Naive B cell (primary cell): ENCODE results near the gene ACKR2. TPM values are rescaled to one million over a fixed set of nuclear protein-coding genes. Genes with fewer than 3 reads are reported as not detected.

Experiments used
- ATAC-seq, 2 donors: fragments of 150-1000 bp; cut with Tn5 transposase; 2 replicates each; pipeline ENCODE4 v1.10.0; 2021; ENCODE audit warnings: low read depth in 2 of 2, mild to moderate bottlenecking in 2 of 2, moderate library complexity in 2 of 2
- DNase-seq: peaks from one replicate; pipeline ENCODE4 v3.0.0; 2022
- H3K27ac Mint-ChIP-seq, 6 donors: one replicate each; pipeline ENCODE4 v1.8.0; 2020 to 2022; ENCODE audit warnings: mild to moderate bottlenecking in 6 of 6, mixed read lengths in 6 of 6, moderate library complexity in 5 of 6, inconsistent platforms in 2 of 6
- H3K27me3 Mint-ChIP-seq, 3 donors: one replicate each; pipeline ENCODE4 v1.8.0; 2021 to 2022; ENCODE audit warnings: mixed read lengths in 3 of 3, mild to moderate bottlenecking in 1 of 3
- H3K36me3 Mint-ChIP-seq, 2 donors: one replicate each; pipeline ENCODE4 v1.8.0; 2020 to 2022; ENCODE audit warnings: mixed read lengths in 2 of 2, inconsistent platforms in 1 of 2, mild to moderate bottlenecking in 1 of 2
- H3K4me1 Mint-ChIP-seq, 3 donors: one replicate each; pipeline ENCODE4 v1.8.0; 2020 to 2022; ENCODE audit warnings: mixed read lengths in 3 of 3, inconsistent platforms in 1 of 3, mild to moderate bottlenecking in 1 of 3, moderate library complexity in 1 of 3
- H3K4me3 Mint-ChIP-seq, 8 donors: one replicate each; pipeline ENCODE4 v1.8.0; 2020 to 2022; ENCODE audit warnings: mild to moderate bottlenecking in 8 of 8, mixed read lengths in 8 of 8, moderate library complexity in 8 of 8, inconsistent platforms in 2 of 8
- H3K9me3 Mint-ChIP-seq, 7 donors: one replicate each; pipeline ENCODE4 v1.8.0; 2020 to 2022; ENCODE audit warnings: mixed read lengths in 7 of 7, mild to moderate bottlenecking in 5 of 7, inconsistent platforms in 2 of 7, moderate library complexity in 1 of 7
- polyA plus RNA-seq, 6 donors: library from polyadenylated mRNA; unstranded; fragments of 300-500 nt; fragmentation: Illumina TruSeq; gene quantifications; one replicate each; pipeline ENCODE4 v1.2.3, GENCODE V29; 2021; ENCODE audit warnings: low read depth in 6 of 6

ACKR2 gene
- polyA plus RNA-seq, 6 donors from 2014 or later = 0.10 to 0.28 (median 0.20) TPM; not detected in 2

DNA sequence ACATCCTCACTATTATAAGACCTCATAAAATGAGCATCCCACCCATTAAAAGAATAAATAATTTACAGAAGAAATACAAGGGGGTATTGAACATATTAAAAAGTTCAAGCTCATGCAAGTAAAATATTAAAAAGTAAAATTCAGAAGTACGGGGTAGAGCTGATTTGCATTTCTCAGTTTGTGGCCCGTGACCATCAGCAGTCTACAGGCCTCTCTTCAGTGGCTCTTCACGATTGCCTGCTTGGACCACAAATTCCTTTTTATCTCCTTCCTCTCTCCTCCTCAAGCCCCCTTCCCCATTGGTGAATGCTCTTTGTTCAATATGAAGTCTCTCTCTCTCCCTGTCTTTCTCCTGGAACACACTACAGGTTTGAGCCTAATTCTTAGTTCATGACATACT is 47.3 kb downstream of the ACKR2 start:
- H3K36me3 Mint-ChIP-seq = peaks cover 9 to 21% of the 10 kb centered on the region in 2 donors
- ATAC-seq = peak; percentile 52 to 59
- peaks cover 0 to 10% (median 5%) of the 10 kb centered on the region in 7 donors for H3K9me3 Mint-ChIP-seq
- no peak for DNase-seq
- peak overlapping the region in 3 of 6 donors; percentile 34 to 82 (median 52) for H3K27ac Mint-ChIP-seq
- peaks cover 0 to 10% (median 0%) of the 10 kb centered on the region in 3 donors for H3K27me3 Mint-ChIP-seq
- H3K4me1 Mint-ChIP-seq = peaks cover 29 to 32% (median 31%) of the 10 kb centered on the region in 3 donors
- H3K4me3 Mint-ChIP-seq = peak overlapping the region in 3 of 8 donors; percentile 45 to 64 (median 51)

DNA sequence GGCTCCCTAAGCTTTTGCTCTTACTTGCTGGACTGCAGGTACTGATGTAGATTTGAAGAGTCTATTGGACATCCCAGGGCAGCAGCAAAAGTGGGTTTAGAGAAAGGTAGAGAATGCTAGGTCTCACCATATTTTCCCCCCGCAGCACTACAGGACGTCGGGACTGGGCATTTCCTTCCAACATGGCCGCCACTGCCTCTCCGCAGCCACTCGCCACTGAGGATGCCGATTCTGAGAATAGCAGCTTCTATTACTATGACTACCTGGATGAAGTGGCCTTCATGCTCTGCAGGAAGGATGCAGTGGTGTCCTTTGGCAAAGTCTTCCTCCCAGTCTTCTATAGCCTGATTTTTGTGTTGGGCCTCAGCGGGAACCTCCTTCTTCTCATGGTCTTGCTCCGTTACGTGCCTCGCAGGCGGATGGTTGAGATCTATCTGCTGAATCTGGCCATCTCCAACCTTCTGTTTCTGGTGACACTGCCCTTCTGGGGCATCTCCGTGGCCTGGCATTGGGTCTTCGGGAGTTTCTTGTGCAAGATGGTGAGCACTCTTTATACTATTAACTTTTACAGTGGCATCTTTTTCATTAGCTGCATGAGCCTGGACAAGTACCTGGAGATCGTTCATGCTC is 55.2 kb downstream of the ACKR2 start:
- Mint-ChIP-seq H3K27ac (no peak overlapping the region), H3K4me1 (no peaks in the 10 kb centered on the region), H3K27me3 (peaks cover 0 to 5% (median 0%) of the 10 kb centered on the region in 3 donors), H3K9me3 (peaks cover 0 to 10% (median 5%) of the 10 kb centered on the region in 7 donors), H3K4me3 (no peak overlapping the region), H3K36me3 (peaks cover 5 to 7% of the 10 kb centered on the region in 2 donors)
- DNase-seq = no peak
- ATAC-seq = no peak

DNA sequence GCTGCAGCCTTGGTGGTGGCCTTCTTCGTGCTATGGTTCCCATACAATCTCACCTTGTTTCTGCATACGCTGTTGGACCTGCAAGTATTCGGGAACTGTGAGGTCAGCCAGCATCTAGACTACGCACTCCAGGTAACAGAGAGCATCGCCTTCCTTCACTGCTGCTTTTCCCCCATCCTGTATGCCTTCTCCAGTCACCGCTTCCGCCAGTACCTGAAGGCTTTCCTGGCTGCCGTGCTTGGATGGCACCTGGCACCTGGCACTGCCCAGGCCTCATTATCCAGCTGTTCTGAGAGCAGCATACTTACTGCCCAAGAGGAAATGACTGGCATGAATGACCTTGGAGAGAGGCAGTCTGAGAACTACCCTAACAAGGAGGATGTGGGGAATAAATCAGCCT is 56.0 kb downstream of the ACKR2 start:
- Mint-ChIP-seq H3K4me3 (no peak overlapping the region), H3K36me3 (peaks cover 5 to 7% of the 10 kb centered on the region in 2 donors), H3K27ac (no peak overlapping the region), H3K9me3 (peaks cover 0 to 8% (median 5%) of the 10 kb centered on the region in 7 donors), H3K4me1 (no peaks in the 10 kb centered on the region), H3K27me3 (peaks cover 0 to 5% (median 0%) of the 10 kb centered on the region in 3 donors)
- DNase-seq = no peak
- ATAC-seq = no peak

DNA sequence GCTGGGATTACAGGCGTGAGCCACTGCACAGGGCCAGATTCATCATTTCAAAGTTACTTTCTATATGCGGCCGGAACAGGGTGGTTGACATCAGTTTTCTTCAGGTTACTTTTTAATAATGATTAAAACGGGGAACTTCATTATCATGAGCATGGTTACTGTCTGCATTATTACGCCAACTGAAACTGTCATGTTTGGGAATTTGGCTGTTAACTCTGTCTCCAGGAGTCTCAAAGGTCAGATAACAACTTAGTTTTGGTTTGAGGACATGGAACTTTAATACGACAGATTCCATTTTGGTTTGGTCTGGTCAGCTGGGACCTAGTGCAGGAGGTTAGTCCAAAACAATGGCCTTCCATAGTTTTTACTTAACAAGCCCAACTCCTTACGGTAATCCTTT is 57.9 kb downstream of the ACKR2 start:
- Mint-ChIP-seq H3K36me3 (peaks cover 0 to under 1% of the 10 kb centered on the region in 2 donors), H3K4me1 (no peaks in the 10 kb centered on the region), H3K27me3 (peaks cover 0 to under 1% (median 0%) of the 10 kb centered on the region in 3 donors), H3K4me3 (no peak overlapping the region), H3K27ac (peak overlapping the region in 1 of 6 donors; percentile 3), H3K9me3 (no peaks in the 10 kb centered on the region)
- ATAC-seq (no peak), DNase-seq (no peak)

- Mint-ChIP-seq H3K4me1 (peaks cover 0 to 1% (median 0%) of the 10 kb centered on the region in 3 donors), H3K27me3 (peaks cover 0 to 12% (median 2%) of the 10 kb centered on the region in 3 donors), H3K4me3 (peak overlapping the region in 1 of 8 donors; percentile 6), H3K9me3 (no peaks in the 10 kb centered on the region), H3K36me3 (peaks cover 0 to 4% of the 10 kb centered on the region in 2 donors), H3K27ac (peak overlapping the region in 1 of 6 donors; percentile 90)
- ATAC-seq (no peak), DNase-seq (no peak)
Measured at GRCh38 chr3:42868841-42869240, 59.6 kb downstream of the ACKR2 start.

DNA sequence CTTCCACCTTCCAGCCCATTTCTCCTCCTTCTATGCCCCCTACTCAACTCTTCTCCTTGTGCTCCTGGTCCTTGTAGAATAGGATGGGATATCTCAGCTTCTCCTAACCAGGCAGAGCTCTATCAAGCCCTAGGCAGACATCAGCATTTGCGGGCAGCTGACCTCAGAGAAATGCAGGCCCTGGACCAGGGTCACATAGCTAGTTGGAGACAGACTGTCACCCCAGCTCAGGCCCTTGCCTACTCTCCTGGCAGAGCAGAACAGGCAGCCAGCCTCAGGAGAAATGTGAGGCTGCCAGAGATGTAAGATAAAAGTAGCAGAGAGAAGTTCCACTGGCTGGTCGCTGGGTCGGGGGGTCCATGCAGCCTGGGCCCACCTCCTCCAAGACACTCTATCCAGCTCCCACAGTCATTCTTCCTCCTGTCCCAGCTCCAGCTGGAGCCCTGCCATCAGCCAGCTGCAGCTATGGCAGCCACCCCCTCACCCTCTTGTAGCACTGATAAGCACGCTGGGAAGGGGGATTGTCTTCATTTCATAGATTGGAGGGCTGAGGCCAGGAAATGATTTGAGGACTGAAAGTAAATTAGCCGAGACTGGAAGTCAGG is 62.4 kb downstream of the ACKR2 start:
- no peak for ATAC-seq
- H3K4me1 Mint-ChIP-seq = peaks cover 0 to 4% (median 0%) of the 10 kb centered on the region in 3 donors

GRCh38 chr3:42872718-42873117 is 63.5 kb downstream of the ACKR2 start:
- ATAC-seq (no peak), DNase-seq (no peak)
- Mint-ChIP-seq H3K4me1 (peaks cover 0 to 4% (median 0%) of the 10 kb centered on the region in 3 donors), H3K4me3 (no peak overlapping the region), H3K27me3 (peaks cover 0 to 16% (median 7%) of the 10 kb centered on the region in 3 donors), H3K27ac (peak overlapping the region in 2 of 6 donors; percentile 2 to 22), H3K36me3 (peaks cover 0 to 4% of the 10 kb centered on the region in 2 donors), H3K9me3 (no peaks in the 10 kb centered on the region)

More for the DNA sequence above, 62.4 kb downstream of the ACKR2 start:
- Mint-ChIP-seq H3K4me3 (no peak overlapping the region), H3K36me3 (peaks cover 0 to 4% of the 10 kb centered on the region in 2 donors), H3K27ac (no peak overlapping the region), H3K27me3 (peaks cover 0 to 16% (median 7%) of the 10 kb centered on the region in 3 donors), H3K9me3 (no peaks in the 10 kb centered on the region)
- DNase-seq = no peak

DNA sequence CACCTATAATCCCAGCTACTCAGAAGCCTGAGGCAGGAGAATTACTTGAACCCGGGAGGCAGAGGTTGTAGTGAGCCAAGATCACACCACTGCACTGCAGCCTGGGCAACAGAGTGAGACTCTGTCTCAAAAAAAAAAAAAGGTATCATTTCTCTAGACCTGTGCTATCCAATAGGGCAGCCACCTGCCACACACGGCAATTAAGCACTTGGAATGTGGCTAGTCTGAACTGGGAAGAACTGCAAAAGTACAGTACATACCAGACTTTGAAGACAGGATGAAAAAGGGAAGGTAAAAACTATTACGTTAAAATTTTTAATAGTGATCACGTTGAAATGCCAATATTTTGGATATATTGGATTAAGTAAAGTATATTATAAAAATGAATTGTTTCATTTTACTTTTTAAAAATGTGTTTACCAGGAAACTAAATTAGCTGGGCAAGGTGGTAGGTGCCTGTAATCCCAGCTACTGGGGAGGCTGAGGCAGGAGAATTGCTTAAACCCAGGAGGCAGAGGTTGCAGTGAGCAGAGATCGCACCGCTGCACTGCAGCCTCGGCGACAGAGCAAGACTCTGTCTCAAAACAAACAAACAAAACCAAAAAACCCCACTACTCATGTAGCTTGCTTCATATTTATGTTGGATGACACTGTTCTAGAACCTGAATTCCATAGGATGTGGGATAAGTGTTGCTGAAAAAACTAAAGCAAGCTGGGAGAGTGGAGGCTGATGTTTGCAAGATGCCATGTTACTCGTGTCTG is 64.2 kb downstream of the ACKR2 start:
- ATAC-seq (no peak), DNase-seq (no peak)
- H3K36me3 Mint-ChIP-seq = peaks cover 0 to 4% of the 10 kb centered on the region in 2 donors
- H3K4me1 Mint-ChIP-seq = peaks cover 0 to 4% (median 0%) of the 10 kb centered on the region in 3 donors
- peak overlapping the region in 2 of 6 donors; percentile 22 to 58 for H3K27ac Mint-ChIP-seq
- no peaks in the 10 kb centered on the region for H3K9me3 Mint-ChIP-seq
- no peak overlapping the region for H3K4me3 Mint-ChIP-seq
- H3K27me3 Mint-ChIP-seq = peaks cover 0 to 16% (median 7%) of the 10 kb centered on the region in 3 donors

- Mint-ChIP-seq H3K4me3 (no peak overlapping the region), H3K4me1 (peaks cover 0 to 4% (median 0%) of the 10 kb centered on the region in 3 donors), H3K27ac (no peak overlapping the region), H3K27me3 (peaks cover 0 to 16% (median 7%) of the 10 kb centered on the region in 3 donors), H3K36me3 (peaks cover 0 to 4% of the 10 kb centered on the region in 2 donors), H3K9me3 (no peaks in the 10 kb centered on the region)
- ATAC-seq = no peak
- no peak for DNase-seq
Measured at GRCh38 chr3:42874749-42875148, 65.5 kb downstream of the ACKR2 start.

DNA sequence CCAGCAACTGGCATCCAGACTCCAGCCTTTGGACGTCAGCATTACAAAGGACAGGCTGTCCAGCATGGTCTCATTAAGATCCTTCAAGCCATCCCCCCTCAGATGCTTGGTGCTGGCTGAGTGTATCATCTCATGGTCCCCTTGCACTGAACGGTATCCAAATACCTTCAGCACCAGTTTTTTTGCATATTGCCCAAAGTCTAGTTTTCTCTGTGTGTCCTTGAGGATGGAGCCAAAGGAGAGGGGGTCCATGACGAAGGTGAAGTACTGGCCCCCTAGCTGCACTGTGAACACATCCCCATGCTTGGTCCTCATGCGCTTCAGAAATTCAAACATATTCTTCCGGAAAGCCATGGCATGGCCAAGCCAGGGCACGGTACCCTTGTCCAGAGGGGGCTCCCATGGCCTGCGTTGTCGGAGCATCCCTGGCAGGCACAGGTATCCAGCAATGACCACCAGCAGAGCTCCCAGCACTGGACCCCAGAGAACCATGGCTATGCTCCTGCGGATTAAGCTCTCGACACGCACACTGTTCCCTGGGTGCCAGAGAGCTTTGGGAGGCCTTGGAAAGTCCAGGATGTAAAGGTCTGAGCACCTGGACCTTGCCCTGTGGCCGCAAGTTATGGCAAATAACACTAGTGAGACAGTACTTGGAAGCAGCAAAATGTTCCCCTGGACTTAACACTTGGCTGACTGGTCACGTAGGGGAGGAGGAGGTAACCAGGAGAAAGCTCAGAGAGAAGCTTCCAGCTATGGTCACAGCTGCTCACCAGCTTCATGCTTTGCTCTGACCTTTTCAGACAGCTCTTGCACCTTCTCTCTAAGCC is 66.3 kb downstream of the ACKR2 start, which contains the start of gene CYP8B1:
Gene CYP8B1 (minus strand): TSS at position 555 of the 827 bp plus-strand sequence. CDS start 63 bp downstream, at position 492.
- H3K4me1 Mint-ChIP-seq = peaks cover 4 to 7% (median 5%) of the 10 kb centered on the region in 3 donors
- peaks cover 0 to 4% of the 10 kb centered on the region in 2 donors for H3K36me3 Mint-ChIP-seq
- no peak within 1 kb of the TSS for H3K4me3 Mint-ChIP-seq
- DNase-seq (no peak), ATAC-seq (no peak)
- no peaks in the 10 kb centered on the region for H3K9me3 Mint-ChIP-seq
- peaks cover 0 to 16% (median 7%) of the 10 kb centered on the region in 3 donors for H3K27me3 Mint-ChIP-seq
- H3K27ac Mint-ChIP-seq = no peak within 1 kb of the TSS

- Mint-ChIP-seq H3K27me3 (peaks cover 0 to 16% (median 7%) of the 10 kb centered on the region in 3 donors), H3K27ac (no peak overlapping the region), H3K4me3 (no peak overlapping the region), H3K4me1 (peaks cover 9 to 12% (median 11%) of the 10 kb centered on the region in 3 donors), H3K36me3 (peaks cover 0 to 4% of the 10 kb centered on the region in 2 donors), H3K9me3 (no peaks in the 10 kb centered on the region)
- DNase-seq = no peak
- ATAC-seq = no peak
Measured at GRCh38 chr3:42876401-42876800, 67.2 kb downstream of the ACKR2 start.

- H3K9me3 Mint-ChIP-seq = no peaks in the 10 kb centered on the region
- no peak overlapping the region for H3K27ac Mint-ChIP-seq
- H3K27me3 Mint-ChIP-seq = peaks cover 0 to 16% (median 7%) of the 10 kb centered on the region in 3 donors
- peaks cover 0 to 4% of the 10 kb centered on the region in 2 donors for H3K36me3 Mint-ChIP-seq
- peaks cover 10 to 15% (median 14%) of the 10 kb centered on the region in 3 donors for H3K4me1 Mint-ChIP-seq
- H3K4me3 Mint-ChIP-seq = no peak overlapping the region
- ATAC-seq (no peak), DNase-seq (no peak)
Measured at GRCh38 chr3:42876940-42877720, 67.9 kb downstream of the ACKR2 start.
